Muscle layer of duodenum (tissue), 2 donors: ENCODE results near the gene LSM14B.
"Not testable (repeated sequence)": the region's sequence is repeated elsewhere in the genome, so short reads cannot be mapped to it uniquely, and the experiment has no call there.

Source experiments
- H3K27ac ChIP-seq: one replicate; pipeline ENCODE4 v1.7.0; 2013; ENCODE audit warnings: mild to moderate bottlenecking, low read length
- H3K27me3 ChIP-seq: one replicate; pipeline ENCODE4 v1.7.0; 2013; ENCODE audit warnings: low read depth, mild to moderate bottlenecking, control low read depth, low read length
- H3K36me3 ChIP-seq, 2 donors: one replicate each; pipeline ENCODE4 v1.7.0; 2013; ENCODE audit warnings: low read length in 2 of 2, control low read depth in 1 of 2, mild to moderate bottlenecking in 1 of 2; ENCODE audit not compliant: insufficient read depth in 2 of 2, control insufficient read depth in 1 of 2
- H3K4me1 ChIP-seq, 2 donors: one replicate each; pipeline ENCODE4 v1.7.0; 2013; ENCODE audit warnings: low read length in 2 of 2, mild to moderate bottlenecking in 2 of 2, control low read depth in 1 of 2, moderate library complexity in 1 of 2; ENCODE audit not compliant: insufficient read depth in 2 of 2, control insufficient read depth in 1 of 2
- H3K4me3 ChIP-seq, 2 donors: one replicate each; pipeline ENCODE4 v1.7.0; 2013; ENCODE audit warnings: low read length in 2 of 2, low read depth in 1 of 2, mild to moderate bottlenecking in 1 of 2
- H3K9me3 ChIP-seq, 2 donors: one replicate each; pipeline ENCODE4 v1.7.0; 2013; ENCODE audit warnings: low read length in 2 of 2, control low read depth in 1 of 2, mild to moderate bottlenecking in 1 of 2; ENCODE audit not compliant: control insufficient read depth in 1 of 2
- donor health status: healthy.

The LSM14B gene

GRCh38 chr20:62115800-62116407, 6.4 kb upstream of the LSM14B start:
- H3K27me3 ChIP-seq, H3K4me3 ChIP-seq, H3K36me3 ChIP-seq, H3K4me1 ChIP-seq, H3K27ac ChIP-seq: not testable (repeated sequence)
- H3K9me3 ChIP-seq: peaks cover 11 to 21% of the 10 kb centered on the region in 2 donors

- Histone ChIP-seq H3K4me3 (no peak overlapping the region), H3K27me3 (peaks cover 7% of the 10 kb centered on the region)
Measured at GRCh38 chr20:62116558-62117361, 5.5 kb upstream of the LSM14B start.

GRCh38 chr20:62117362-62117646, 5.0 kb upstream of the LSM14B start:
- no peaks in the 10 kb centered on the region for H3K4me1 ChIP-seq
- H3K27me3 ChIP-seq: peaks cover 7% of the 10 kb centered on the region
- H3K36me3 ChIP-seq: no peaks in the 10 kb centered on the region
- H3K4me3 ChIP-seq: no peak overlapping the region
- H3K9me3 ChIP-seq: peaks cover 6 to 11% of the 10 kb centered on the region in 2 donors
- H3K27ac ChIP-seq: no peak overlapping the region

More at GRCh38 chr20:62116558-62117361, 5.5 kb upstream of the LSM14B start:
- H3K36me3 ChIP-seq: no peaks in the 10 kb centered on the region
- no peaks in the 10 kb centered on the region for H3K4me1 ChIP-seq
- no peak overlapping the region for H3K27ac ChIP-seq
- peaks cover 8 to 16% of the 10 kb centered on the region in 2 donors for H3K9me3 ChIP-seq

- no peaks in the 10 kb centered on the region for H3K4me1 ChIP-seq
Measured at GRCh38 chr20:62117658-62118057, 4.6 kb upstream of the LSM14B start.

GRCh38 chr20:62118113-62119043, 3.9 kb upstream of the LSM14B start:
- Histone ChIP-seq H3K4me3 (no peak overlapping the region), H3K4me1 (peaks cover 0 to 6% of the 10 kb centered on the region in 2 donors), H3K36me3 (no peaks in the 10 kb centered on the region), H3K9me3 (peaks cover 0 to under 1% of the 10 kb centered on the region in 2 donors), H3K27ac (no peak overlapping the region), H3K27me3 (peaks cover 7% of the 10 kb centered on the region)

More at GRCh38 chr20:62117658-62118057, 4.6 kb upstream of the LSM14B start:
- Histone ChIP-seq H3K27me3 (peaks cover 7% of the 10 kb centered on the region), H3K36me3 (no peaks in the 10 kb centered on the region), H3K4me3 (no peak overlapping the region), H3K9me3 (peaks cover 3 to 7% of the 10 kb centered on the region in 2 donors), H3K27ac (no peak overlapping the region)

- Histone ChIP-seq H3K9me3 (no peaks in the 10 kb centered on the region), H3K36me3 (no peaks in the 10 kb centered on the region), H3K4me3 (no peak overlapping the region), H3K4me1 (peaks cover 6 to 13% of the 10 kb centered on the region in 2 donors), H3K27ac (no peak overlapping the region), H3K27me3 (peaks cover 7% of the 10 kb centered on the region)
Measured at GRCh38 chr20:62119115-62119514, 3.2 kb upstream of the LSM14B start.

- H3K9me3 ChIP-seq: no peaks in the 10 kb centered on the region
- peaks cover 9 to 18% of the 10 kb centered on the region in 2 donors for H3K4me1 ChIP-seq
- no peak overlapping the region for H3K4me3 ChIP-seq
- H3K36me3 ChIP-seq: no peaks in the 10 kb centered on the region
- H3K27ac ChIP-seq: peak overlapping the region; percentile 25
- H3K27me3 ChIP-seq: peaks cover 7% of the 10 kb centered on the region
Measured at GRCh38 chr20:62119591-62120364, 2.5 kb upstream of the LSM14B start.

- no peaks in the 10 kb centered on the region for H3K9me3 ChIP-seq
- peaks cover 9 to 18% of the 10 kb centered on the region in 2 donors for H3K4me1 ChIP-seq
- H3K4me3 ChIP-seq: no peak overlapping the region
- H3K27me3 ChIP-seq: peaks cover 7% of the 10 kb centered on the region
- peaks cover 4 to 6% of the 10 kb centered on the region in 2 donors for H3K36me3 ChIP-seq
- peak overlapping the region; percentile 25 for H3K27ac ChIP-seq
Measured at GRCh38 chr20:62120365-62120762, 1.9 kb upstream of the LSM14B start.

- Histone ChIP-seq H3K4me1 (peaks cover 9 to 18% of the 10 kb centered on the region in 2 donors), H3K4me3 (peak overlapping the region; percentile 55 to 71), H3K9me3 (no peaks in the 10 kb centered on the region), H3K27me3 (peaks cover 7% of the 10 kb centered on the region), H3K27ac (peak overlapping the region; percentile 86), H3K36me3 (peaks cover 8 to 13% of the 10 kb centered on the region in 2 donors)
Measured at GRCh38 chr20:62120990-62121775, 1.1 kb upstream of the LSM14B start.
